Measurements from ENCODE around the gene SURF2.

The SURF2 gene

DNA sequence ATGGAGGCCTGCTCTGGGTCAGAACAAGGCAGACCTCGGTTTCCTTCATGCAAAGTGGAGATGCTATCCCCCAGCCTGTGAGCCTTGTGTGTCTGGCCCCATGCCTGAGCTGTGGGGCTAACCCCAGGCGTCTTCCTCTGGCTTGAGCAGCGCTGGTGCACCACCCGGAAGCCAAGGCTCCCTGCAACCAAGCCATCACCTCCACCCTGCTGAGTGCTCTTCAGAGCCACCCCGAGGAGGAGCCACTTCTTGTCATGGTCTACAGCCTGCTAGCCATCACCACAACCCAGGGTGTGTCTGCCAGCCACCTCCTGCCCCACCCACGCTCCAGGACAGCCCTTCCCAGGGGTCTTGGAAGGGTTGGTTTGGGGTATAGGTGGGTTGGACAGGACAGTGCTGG, 45.2 kb downstream of the SURF2 start:
- DNase-seq (ENCODE audit: low read depth), result no peak

- DNase-seq (ENCODE audit: low read depth), result no peak
Observed at GRCh38 chr9:133402689-133403088, 46.3 kb downstream of the SURF2 start.

DNA sequence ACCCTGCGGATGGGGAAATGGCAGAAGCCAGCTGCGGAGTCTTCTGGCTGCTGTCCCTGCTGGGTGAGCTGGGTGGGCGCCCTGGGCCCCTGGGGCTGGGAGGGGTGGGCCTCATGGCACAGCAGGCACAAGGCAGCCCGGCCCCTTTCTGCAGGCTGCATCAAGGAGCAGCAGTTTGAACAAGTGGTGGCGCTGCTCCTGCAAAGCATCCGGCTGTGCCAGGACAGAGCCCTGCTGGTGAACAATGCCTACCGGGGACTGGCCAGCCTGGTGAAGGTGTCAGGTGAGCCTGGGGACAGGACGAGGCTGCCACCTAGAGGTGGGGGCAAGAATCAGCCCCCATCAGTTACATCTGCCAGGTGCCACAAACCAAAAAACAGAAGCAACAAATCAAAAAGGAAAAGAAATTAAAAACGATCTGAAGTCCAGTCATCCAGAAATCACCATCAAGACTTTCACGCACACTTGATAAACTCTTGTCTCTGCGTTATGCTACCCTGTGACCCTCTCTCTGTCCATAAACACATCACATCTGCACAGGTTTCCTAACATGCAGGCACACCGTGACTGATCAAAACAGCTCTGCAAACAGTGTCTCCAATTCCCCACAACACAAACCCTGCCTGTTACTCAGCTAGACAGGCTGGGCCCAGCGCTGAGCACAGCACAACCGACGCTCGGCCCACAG, 47.6 kb downstream of the SURF2 start:
- DNase-seq (ENCODE audit: low read depth), result peak; percentile 22

DNA sequence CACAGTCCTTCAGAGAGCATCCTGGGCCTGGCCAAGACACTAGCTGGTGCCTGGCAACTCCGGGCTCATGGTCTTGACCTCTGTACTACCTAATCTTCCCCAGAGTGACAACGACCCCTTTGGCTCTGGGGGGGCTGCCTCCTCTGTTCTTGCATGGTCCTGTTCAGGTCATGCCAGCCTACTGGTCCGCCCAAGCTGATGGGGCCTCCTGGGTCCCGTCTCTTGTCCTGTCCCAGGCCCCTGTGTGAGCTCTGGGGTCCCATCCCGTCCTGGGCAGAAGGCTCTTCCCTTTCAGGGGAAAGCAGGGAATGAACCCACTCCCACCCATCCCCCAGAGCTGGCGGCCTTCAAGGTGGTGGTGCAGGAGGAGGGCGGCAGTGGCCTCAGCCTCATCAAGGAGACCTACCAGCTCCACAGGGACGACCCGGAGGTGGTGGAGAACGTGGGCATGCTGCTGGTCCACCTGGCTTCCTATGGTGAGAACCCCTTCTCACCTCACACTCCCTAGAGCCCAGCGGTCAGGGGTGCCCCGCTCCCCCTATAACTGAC, 48.2 kb downstream of the SURF2 start:
- DNase-seq (ENCODE audit: low read depth), result no peak

GRCh38 chr9:133405508-133406438, 49.4 kb downstream of the SURF2 start:
- DNase-seq (ENCODE audit: low read depth), result no peak

GRCh38 chr9:133406480-133407307, 50.3 kb downstream of the SURF2 start:
- DNase-seq (ENCODE audit: low read depth), result peak; percentile 73

DNA sequence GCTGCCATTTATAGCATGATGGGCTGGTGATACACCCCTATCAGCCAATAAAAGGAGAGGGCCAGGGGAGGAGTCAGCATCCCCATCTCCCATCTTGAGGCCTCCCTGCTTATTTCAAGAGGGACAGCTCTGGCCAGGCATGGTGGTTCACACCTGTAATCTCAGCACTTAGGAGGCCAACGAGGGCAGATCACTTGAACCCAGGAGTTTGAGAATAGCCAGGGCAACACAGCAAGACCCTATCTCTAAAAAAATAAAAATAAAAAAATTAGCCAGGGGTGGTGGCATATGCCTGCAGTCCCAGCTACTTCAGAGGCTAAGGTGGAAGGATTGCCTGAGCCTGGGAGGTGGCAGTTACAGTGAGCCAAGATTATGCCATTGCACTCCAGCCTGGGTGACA, 51.7 kb downstream of the SURF2 start:
- DNase-seq (ENCODE audit: low read depth), result no peak
